Posterior vena cava (tissue), 2 donors: ENCODE data around the gene TERB2. TPM values are rescaled to one million over a fixed set of nuclear protein-coding genes. Genes with fewer than 3 reads are reported as not detected.
"Not testable (repeated sequence)": the region's sequence is repeated elsewhere in the genome, so short reads cannot be mapped to it uniquely, and the experiment has no call there.

Experiments
- DNase-seq: peaks from one replicate; pipeline ENCODE4 v3.0.0-alpha.2; 2020; ENCODE audit warnings: low spot score
- intact Hi-C, 2 donors: fragments of 100-400 bp; cut with DNase I; formaldehyde crosslinking; loops; one replicate each; pipeline versions ENCODE4 v1.14.1 to v1.14.2; 2022 to 2023
- total RNA-seq, 2 donors: library from RNA; stranded (reverse); fragmentation: NEBNext Ultra II Directional; extraction: Animal tissue kit (Norgen Biotek cat#: 25700); gene quantifications; one replicate each; pipeline ENCODE4 v1.2.1, GENCODE V29; 2021
- donor health status: DM: yes; HTN: yes; CAD: no.
- donor health status: DM: yes; HTN: yes; CAD: no.

Gene TERB2
- total RNA-seq, 2 donors from 2014 or later = not detected

DNA sequence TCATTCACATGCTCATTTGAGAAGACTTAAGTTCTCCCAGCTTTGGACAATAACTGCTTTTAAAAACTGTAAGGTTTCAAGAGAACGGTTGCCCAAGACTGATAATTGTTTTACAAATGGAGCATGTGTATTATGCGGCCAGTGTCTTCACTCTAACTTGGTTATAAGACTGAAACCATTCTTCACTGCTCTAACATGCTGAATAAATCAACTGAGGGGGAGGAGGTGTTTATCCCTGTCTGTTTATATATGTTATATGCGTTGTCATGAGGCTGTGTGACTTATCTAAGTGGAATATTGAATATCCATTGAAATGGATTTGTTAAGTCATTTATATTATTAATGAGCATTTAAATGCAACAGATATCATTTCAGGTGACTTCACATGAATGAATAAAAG, 41.1 kb downstream of the TERB2 start:
- intact Hi-C loops = not testable (repeated sequence)

GRCh38 chr15:44999105-44999504, 42.6 kb downstream of the TERB2 start:
- no peak for DNase-seq

More for the DNA sequence above, 41.1 kb downstream of the TERB2 start:
- DNase-seq = not testable (repeated sequence)

DNA sequence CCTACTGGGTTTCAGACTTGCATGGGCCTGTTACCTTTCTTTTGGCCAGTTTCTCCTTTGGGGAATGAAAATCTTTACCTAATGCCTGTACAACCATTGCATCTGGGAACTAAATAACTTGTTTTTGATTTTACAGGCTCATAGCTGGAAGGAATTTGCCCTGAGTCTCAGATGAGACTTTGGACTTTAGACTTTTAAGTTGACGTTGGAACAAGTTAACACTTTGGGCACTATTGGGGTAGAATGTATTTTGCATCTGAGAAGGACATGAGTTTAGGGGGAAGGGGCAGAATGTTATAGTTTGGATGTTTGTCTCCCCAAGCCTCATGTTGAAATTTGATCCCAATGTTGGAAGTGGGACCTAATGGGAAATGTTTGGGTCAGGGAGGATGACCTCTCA, 44.7 kb downstream of the TERB2 start:
- DNase-seq, intact Hi-C loops: not testable (repeated sequence)

More at GRCh38 chr15:44999105-44999504, 42.6 kb downstream of the TERB2 start:
- intact Hi-C loops = no loop called here

- intact Hi-C loops = not testable (repeated sequence)
Measured at GRCh38 chr15:45003731-45004410, 47.4 kb downstream of the TERB2 start.

DNA sequence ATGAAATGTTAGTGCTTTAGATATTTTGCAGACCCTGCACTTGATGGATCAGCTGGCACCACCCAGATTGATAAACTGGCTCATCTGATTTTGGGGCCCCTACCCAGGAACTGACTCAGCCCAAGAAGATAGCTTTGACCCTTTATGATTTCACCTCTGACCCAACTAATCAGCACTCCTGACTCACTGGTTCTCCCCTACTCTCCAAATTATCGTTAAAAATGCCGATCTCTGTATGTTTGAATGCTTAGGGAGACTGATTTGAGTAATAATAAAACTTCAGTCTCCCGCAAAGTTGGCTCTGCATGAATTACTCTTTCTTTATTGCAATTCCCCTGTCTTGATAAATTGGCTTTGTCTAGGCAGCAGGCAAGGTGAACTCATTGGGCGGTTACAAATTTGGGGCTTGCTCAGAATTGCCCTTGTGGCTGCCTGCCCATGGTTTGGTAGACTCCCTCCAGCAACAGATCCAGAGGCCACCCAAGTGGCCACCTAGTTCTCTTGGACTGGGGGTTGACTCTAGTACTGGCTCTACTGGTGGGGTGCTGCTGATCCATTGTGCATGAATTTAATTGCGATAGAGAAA, 48.2 kb downstream of the TERB2 start:
- DNase-seq, intact Hi-C loops: not testable (repeated sequence)

More at GRCh38 chr15:45003731-45004410, 47.4 kb downstream of the TERB2 start:
- DNase-seq = not testable (repeated sequence)

DNA sequence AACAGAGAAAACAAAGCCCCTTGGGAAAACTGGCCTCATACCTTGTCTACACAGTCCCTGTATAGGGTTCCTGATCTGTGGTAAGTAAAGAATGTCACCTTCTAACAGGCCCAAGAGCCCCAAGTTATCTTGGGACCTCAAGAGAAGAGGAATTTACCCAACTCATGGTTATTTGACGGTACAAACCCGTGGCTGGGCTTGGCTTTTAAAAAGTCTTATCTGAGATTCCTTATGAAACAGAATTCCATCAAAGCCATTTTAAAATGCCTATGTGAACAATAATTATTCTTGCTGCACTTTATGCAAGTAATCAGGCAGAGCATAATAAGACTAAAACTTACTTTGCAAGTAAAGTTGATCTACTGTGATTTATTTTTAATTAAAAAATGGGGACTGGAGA, 52.6 kb downstream of the TERB2 start:
- no peak for DNase-seq
- intact Hi-C loops = no loop called here

DNA sequence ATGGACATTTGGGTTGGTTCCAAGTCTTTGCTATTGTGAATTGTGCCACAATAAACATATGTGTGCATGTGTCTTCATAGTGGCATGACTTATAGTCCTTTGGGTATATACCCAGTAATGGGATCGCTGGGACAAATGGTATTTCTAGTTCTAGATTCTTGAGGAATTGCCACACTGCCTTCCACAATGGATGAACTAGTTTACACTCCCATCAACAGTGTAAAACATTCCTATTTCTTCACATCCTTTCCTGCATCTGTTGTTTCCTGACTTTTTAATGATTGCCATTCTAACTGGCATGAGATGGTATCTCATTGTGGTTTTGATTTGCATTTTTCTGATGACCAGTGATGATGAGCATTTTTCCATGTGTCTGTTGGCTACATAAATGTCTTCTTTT, 58.6 kb downstream of the TERB2 start:
- intact Hi-C loops, DNase-seq: not testable (repeated sequence)

DNA sequence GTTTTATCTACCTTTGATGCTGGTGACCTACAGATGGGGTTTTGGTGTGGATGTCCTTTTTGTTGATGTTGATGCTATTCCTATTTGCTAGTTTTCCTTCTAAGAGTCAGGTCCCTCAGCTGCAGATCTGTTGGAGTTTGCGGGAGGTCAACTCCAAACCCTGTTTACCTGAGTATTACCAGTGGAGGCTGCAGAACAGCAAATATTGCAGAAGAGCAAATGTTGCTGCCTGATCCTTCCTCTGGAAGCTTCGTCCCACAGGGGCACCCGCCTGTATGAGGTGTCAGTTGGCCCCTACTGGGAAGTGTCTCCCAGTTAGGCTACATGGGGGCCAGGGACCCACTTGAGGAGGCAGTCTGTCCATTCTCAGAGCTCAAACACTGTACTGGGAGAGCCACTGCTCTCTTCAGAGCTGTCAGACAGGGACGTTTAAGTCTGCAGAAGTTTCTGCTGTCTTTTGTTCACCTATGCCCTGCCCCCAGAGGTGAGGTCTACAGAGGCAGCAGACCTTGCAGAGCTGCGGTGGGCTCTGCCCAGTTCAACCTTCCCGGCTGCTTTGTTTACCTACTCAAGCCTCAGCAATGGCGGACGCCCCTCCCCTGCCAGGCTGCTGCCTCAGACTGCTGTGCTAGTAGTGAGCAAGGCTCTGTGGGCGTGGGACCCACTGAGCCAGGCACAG, 63.9 kb downstream of the TERB2 start:
- intact Hi-C loops, DNase-seq: not testable (repeated sequence)

GRCh38 chr15:45020901-45021259, 64.4 kb downstream of the TERB2 start:
- DNase-seq, intact Hi-C loops: not testable (repeated sequence)

DNA sequence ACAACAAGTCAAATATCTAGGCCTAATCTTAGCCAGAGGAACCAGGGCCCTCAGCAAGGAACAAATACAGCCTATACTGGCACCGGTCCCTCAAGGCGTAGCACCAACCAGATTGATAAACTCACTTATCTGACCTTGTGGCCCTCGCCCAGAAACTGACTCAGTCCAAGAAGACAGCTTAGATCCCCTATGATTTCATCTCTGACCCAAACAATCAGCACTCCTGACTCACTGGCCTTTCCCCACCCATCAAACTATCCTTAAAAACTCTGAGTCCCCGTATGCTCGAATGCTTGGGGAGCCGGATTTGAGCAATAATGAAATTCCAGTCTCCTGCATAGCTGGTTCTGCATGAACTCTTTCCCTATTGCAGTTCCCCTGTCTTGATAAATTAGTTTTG, 64.9 kb downstream of the TERB2 start:
- intact Hi-C loops = no loop called here
- DNase-seq = no peak

- DNase-seq = peak; percentile 97
- intact Hi-C loops = no loop called here
Measured at GRCh38 chr15:45022871-45023658, 66.6 kb downstream of the TERB2 start, which contains the start of gene SORD. TSS of gene SORD (plus strand) at chr15:45023195. CDS start at chr15:45023284, 89 bp downstream.

- intact Hi-C loops = no loop called here
- DNase-seq = no peak
Measured at GRCh38 chr15:45023659-45024225, 67.3 kb downstream of the TERB2 start.

GRCh38 chr15:45024649-45025048, 68.2 kb downstream of the TERB2 start:
- DNase-seq, intact Hi-C loops: not testable (repeated sequence)

- intact Hi-C loops, DNase-seq: not testable (repeated sequence)
Measured at GRCh38 chr15:45025627-45026026, 69.1 kb downstream of the TERB2 start.

DNA sequence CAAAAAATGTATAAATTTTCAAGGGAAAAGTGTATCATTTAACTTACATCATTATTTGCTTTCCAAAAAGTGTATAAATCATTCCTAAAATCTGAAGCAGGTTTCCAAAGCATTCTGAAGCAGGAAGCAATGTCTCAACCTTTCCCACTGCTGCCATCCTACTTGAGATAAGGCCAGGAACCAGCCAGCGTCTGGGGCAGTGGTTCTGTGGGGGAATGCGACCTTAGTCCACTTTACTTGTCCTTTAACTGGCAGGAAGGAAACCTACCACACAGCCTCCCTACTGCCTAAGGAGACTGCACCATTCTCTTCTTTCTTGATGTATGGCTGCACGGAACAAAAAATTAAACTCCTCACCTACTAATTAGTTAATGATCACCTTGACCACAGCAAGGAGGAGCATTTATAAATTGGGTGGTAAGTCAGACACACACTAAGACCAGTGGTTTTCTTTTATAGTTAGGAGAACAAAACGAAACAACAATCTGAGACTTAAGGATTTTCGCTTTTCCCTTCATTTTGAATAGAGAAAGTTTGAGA, 70.2 kb downstream of the TERB2 start:
- DNase-seq = peak; percentile 58
- intact Hi-C loops = no loop called here

- DNase-seq = no peak
- intact Hi-C loops = no loop called here
Measured at GRCh38 chr15:45027220-45027619, 70.7 kb downstream of the TERB2 start.
